Measurements from ENCODE around the gene OTOA. TPM values are rescaled to one million over a fixed set of nuclear protein-coding genes. Genes with fewer than 3 reads are reported as not detected.
"Not testable (repeated sequence)": the region's sequence is repeated elsewhere in the genome, so short reads cannot be mapped to it uniquely, and the experiment has no call there.

OTOA gene
- polyA plus RNA-seq, 3 donors, result 0.06 to 0.15 (median 0.11) TPM

DNA sequence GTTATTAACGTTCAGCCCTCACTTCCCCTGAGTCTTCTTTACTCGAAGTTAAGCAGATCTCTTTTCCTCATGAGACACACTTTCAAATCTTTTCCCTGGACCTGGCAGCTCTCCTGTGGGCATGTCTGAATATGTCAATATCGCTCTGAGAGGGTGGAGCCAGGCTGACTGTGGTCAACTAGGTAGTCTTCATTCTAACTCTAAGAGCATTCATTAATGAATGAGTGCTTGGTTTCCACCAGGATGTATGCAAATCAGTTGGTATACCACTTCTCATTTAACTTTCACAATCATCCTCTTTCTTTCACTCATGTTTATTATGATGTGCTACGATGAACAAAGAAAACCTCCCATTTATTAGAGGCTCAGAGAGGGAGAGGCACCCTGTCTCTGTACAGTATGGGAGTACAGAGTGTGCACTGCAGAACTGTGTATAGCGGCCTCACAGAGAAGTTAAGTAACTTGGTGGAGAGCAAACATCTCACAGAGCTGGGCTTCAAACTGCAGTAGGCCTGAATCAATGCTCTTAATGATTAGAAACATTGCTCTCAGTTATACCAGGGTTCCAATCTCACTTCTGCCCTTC is 39.9 kb downstream of the OTOA start:
- no peak for DNase-seq (ENCODE audit: extremely low read depth in 1 of 11, low read depth in 9 of 11, low spot score in 4 of 11)

DNA sequence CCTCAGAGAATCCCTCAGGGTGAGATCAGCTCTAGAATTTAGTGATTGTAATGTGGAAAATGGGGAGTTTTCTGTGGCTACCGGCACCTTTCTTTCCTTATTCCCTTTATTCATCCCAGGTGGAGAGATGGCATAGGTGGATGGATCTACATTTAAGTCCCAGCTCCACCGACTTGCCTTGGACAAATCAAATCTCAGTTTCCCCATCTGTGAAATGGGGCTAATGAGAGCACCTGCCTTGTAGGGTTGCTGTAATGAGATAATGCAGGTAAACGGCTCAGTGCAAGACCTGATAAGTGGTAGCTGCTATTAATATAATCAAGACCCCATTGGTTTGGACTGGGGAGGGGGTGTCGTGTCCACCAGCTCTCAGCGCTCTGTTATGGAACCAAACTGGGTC is 40.5 kb downstream of the OTOA start:
- DNase-seq (ENCODE audit: extremely low read depth in 1 of 11, low read depth in 9 of 11, low spot score in 4 of 11), result no peak

DNA sequence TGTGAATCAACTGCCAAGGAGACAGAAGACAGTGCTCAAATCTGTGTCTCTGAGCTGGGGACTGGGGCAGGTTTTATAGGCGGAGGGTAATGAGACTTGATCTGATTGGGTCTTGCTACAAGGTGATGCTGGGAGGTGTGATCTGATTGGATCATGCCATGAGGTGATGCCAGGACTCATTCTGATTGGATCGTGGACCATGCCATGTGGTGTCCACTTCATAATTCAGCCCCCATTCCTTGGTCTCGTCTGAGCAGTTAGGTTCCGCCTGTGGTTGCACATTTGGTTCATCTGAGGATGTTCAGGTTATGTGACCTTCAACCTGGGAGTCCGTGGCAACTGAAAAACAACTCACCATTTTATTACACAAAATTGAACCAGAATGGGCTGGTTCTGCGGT is 41.0 kb downstream of the OTOA start:
- no peak for DNase-seq (ENCODE audit: extremely low read depth in 1 of 11, low read depth in 9 of 11, low spot score in 4 of 11)

DNA sequence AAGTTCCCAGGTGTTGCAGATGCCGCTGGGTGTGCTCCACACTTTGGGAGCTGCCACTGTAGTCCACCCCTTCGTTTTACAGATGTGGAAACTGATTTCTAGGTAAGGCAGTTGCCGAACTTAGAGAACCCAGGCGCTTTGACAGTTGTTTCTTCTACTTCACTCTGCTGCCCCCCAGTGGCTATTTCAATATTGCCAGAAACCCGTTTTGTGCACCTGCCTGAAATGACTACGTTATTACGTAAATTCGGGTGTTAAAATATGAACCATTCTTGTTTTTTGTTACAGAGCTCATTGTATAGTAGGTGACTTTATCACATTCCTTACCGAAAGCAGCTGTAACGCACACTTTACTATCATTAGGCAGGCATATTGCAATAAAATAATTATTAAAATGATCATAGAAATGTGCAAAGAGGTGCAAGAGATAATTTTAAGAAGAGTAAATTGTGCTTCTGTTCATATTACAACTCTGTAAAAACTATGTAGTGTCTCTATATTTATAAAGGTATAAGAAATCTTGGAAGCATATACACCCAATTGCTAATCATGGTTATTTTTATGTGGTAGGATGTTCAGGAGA is 44.9 kb downstream of the OTOA start:
- peak; percentile 30 to 56 (median 45) for DNase-seq (ENCODE audit: extremely low read depth in 1 of 11, low read depth in 9 of 11, low spot score in 4 of 11)

DNA sequence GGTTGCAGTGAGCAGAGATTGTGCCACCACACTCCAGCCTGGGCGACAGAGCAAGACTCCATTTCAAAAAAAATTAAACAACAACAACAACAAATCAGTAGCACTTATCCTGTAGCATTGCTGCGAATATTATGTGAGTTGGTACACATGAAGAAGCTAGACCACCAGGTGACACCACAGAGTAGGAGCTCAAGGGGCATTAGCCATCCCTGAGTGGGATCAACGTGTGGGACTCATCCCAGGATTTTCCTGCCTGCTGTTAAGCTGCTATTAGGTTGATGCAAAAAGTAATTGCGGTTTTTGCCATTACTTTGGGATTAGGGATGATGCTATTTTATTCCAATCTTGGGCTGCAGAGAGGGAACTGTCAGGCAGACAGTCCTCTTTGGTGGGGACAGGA is 47.2 kb downstream of the OTOA start:
- DNase-seq (ENCODE audit: extremely low read depth in 1 of 11, low read depth in 9 of 11, low spot score in 4 of 11), result no peak

DNA sequence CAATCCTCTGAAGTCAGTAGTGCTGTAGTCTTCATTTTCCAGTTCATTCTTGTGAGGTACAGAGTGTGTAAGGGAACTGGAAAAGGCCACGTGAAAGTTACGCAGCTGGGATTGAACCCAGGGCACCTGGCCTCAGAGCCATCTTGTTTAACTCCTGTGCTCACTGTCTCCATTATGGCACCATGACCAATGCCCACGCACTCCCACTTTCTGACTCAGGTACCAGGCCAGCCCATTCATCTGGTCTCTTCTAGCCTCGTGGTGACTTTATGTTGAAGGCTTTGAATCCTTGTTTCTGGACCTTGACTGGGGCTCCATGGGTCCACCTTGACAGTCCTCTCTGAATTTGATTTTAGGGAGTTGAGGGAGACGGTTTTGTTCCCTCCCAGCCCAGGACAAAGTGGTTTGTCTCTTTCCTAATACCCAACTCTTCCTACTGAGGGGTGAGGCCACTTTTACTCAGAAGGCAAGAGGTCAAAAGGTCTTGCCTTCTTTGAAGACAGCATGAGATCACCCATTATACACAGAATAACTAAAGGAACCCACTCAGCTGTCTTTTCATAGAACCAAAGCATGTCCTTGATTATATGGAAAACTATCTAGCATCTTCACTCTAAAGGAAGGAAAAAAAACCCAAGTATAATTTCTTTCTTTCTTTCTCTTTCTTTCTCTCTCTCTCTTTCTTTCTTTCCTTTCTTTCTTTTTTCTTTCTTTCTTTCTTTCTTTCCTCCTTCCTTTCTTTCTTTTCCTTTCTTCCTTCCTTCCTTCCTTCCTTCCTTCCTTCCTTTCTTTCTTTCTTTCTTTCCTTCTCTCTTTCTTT is 50.0 kb downstream of the OTOA start:
- DNase-seq (ENCODE audit: extremely low read depth in 1 of 11, low read depth in 9 of 11, low spot score in 4 of 11), result no peak

DNA sequence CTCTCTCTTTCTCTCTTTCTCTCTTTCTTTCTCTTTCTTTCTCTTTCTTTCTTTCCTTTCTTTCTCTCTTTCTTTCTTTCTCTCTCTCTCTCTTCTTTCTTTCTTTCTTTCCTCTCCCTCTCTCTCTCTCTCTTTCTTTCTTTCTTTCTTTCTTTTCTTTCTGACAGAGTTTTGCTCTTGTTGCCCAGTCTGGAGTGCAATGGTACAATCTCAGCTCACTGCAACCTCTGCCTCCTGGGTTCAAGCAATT is 50.5 kb downstream of the OTOA start:
- not testable (repeated sequence) for DNase-seq (ENCODE audit: extremely low read depth in 1 of 11, low read depth in 9 of 11, low spot score in 4 of 11)

DNA sequence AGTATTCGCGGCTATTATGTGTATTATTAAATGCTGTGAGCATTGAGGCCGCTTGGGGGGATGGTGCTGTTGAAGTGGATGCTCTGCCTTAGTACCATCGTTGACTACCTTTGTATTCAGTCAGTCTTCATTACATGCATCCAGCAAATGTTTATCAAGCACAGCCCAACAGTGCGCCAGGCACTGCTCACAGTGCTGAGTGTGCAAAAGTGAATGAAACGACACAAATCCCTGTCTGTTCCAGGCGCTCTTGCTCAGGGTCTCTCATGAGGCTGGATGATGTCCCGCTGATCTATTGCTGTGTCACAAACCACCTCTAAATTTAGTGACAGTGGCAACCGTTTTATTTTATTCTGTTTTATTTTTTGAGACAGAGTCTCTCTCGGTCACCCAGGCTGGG is 53.8 kb downstream of the OTOA start:
- DNase-seq (ENCODE audit: extremely low read depth in 1 of 11, low read depth in 9 of 11, low spot score in 4 of 11), result no peak

DNA sequence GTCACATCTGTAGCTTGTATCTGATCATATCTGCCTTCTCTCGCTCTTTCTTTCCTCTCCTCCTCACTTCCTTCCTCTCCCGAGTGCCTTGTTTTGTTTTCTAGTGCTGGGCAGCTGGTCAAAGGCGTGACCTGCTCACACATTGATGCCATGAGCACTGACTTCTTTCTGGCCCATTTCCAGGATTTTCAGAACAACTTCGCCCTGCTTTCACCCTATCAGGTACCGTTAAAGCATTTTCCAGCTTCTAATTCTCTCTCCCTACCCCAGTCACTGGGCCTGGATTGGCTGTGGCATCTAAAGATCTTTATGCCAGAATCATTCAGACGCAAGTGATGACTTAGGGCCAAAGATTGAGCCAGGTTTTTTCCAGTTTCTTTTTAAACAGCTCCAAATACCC is 55.5 kb downstream of the OTOA start:
- DNase-seq (ENCODE audit: extremely low read depth in 1 of 11, low read depth in 9 of 11, low spot score in 4 of 11), result no peak

DNA sequence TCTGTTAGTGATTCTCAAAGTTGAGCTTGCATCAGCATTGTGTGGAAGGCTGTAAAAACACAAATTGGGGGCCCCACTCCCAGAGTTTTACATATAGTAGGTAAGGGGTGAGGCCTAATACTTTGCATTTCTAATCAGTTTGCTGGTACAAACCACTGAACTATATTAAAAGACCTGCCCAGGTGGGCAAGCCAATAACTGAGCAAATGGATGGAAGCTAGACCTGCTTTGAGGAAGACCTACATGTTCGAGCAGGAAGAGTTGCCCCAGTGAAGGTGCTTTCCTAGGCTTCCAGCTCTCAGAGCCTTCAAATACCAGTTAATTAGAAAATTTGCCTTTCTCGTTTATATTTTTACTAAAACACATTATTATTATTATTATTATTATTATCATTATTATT is 56.8 kb downstream of the OTOA start:
- no peak for DNase-seq (ENCODE audit: extremely low read depth in 1 of 11, low read depth in 9 of 11, low spot score in 4 of 11)

DNA sequence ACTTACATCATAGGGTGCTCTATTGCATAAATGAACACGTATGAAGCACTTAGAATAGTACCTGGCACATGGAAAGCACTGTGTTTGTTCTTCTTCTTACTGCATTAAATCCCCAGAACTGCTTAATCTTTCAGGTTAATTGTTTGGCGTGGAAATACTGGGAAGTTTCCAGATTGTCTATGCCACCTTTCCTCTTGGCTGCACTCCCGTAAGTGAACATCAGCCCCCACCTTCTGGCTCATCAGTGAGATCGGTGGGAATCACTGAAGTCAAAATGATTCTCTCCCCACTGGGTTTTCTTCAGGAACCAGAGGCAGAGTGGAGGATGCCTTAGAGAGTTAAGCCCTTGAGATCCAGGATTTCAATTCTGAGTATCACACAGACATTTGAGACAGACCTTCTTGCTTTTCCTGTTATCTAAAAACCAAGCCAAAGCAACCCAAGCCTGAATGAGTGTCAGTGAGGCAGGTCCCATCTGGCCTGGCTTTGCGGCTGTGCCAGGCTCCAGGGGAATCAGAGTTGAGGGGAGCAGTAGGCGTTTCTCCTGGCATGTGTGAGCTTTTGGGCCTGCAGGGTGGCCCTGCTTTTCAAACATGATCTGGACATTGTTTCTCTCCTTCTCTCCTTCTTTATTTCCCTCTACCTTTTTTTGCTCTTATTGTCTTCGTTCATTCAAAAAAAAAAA is 59.1 kb downstream of the OTOA start:
- DNase-seq (ENCODE audit: extremely low read depth in 1 of 11, low read depth in 9 of 11, low spot score in 4 of 11), result no peak

DNA sequence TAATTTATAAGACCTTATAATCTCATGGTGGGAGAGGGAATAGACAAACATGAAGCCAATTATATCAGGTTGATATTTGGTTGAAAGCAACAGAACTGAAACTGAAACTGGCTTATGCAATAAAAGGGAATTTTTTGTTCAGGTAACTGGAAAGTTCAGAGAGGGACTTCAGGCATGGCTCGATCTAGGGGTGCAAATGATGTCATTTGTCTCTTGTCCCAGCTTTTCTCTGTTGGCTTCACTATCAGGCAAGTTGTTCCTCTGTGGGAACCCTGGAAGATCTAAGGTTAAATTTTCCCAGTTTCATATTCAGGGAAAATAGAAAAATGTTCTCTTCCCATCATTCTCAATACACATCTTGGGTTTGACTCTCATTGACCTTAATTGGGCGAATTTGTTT is 59.8 kb downstream of the OTOA start:
- DNase-seq (ENCODE audit: extremely low read depth in 1 of 11, low read depth in 9 of 11, low spot score in 4 of 11), result no peak

DNA sequence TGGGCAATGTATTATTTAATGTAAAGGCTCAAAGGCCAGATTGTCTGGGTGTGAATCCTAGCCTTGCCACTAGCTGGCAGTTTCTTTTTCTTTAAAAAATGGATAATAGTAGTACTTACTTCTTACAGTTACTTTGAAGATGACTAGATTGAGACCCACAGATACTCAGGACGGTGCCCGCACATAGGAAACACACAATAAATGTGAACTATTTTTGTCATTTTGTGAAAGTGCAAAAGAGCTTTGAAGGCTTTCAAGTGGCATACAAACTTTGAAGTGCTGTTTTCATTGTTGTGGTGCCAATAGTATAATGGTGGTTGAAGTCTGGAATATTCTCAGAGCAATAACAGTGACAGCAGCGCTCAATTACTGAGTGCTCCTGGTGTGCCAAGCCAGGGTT is 63.6 kb downstream of the OTOA start:
- DNase-seq (ENCODE audit: extremely low read depth in 1 of 11, low read depth in 9 of 11, low spot score in 4 of 11), result no peak

DNA sequence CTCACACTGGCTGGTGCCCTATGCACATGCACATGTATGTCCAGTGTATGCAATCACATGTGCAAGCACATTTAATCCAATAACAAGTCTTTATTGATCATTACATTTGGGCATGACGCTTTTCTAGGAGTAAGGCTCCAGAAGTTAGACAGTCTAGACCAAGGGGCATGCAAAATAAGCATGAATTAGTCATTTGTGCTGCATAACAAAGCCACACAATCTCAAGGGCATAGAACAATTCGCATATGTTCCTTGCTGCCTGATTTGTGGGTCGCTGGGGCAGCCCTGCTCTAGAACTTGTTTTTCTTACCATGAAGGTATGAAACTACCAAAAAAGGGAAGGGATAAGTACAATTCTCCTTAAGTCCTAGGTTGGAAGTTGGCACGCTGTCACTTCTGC is 67.5 kb downstream of the OTOA start:
- not testable (repeated sequence) for DNase-seq (ENCODE audit: extremely low read depth in 1 of 11, low read depth in 9 of 11, low spot score in 4 of 11)

DNA sequence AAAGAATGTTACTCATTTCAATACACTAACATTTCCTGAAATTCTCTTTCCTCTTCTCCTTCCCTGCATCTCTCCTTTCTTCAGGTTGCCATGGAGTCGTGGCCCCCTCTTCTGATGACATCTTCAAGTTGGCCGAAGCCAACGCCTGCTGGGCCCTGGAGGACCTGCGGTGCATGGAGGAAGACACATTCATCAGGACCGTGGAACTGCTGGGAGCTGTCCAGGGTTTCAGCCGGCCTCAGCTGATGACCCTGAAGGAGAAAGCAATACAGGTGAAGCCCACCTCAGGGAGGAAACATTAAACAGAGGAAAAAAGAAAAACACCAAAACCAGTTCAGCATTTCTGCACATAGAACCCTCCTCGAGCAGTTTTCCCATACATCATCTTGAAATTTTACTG is 76.9 kb downstream of the OTOA start:
- not testable (repeated sequence) for DNase-seq (ENCODE audit: extremely low read depth in 1 of 11, low read depth in 9 of 11, low spot score in 4 of 11)

DNA sequence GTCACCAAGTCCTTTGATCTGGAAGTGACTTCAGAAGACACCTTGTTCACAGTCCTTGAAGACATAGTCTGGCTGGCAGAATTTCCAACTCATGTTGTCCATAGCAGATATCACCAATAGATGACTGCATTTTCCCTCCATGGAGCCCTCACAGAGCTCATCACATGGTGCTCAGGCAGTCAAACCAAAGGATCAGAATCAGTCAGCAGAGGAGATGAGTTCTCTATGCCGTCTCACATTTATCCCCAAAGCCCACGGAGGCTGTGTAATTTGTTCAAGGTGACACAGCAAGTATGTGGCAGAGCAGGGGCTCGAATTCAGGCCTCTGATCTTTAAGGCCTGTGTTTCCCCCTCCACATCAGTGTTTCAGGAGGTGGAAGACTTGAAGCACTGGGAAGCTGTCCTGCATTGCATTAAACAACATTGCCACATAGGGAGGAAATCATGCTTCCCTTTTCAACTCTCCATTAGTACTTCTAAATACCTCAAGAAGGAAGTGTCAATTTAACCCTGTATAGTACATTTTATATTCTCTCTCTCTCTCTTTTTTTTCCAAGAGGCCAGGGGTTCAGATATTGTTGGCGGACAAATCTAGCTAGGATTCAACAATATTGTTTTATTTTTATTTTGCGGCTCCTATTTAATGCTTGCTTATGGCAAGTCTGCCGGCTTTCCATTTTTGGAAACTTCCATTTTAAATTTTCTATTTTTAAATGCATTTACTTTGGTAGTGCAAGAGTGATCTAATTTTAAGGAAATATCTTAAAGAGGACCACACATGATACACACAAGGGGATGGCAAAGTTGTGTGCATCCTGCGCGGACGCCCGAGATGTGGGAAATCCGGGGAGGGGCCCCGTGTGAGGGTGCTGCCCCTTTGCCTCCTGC is 92.7 kb downstream of the OTOA start:
- DNase-seq (ENCODE audit: extremely low read depth in 1 of 11, low read depth in 9 of 11, low spot score in 4 of 11), result not testable (repeated sequence)

DNA sequence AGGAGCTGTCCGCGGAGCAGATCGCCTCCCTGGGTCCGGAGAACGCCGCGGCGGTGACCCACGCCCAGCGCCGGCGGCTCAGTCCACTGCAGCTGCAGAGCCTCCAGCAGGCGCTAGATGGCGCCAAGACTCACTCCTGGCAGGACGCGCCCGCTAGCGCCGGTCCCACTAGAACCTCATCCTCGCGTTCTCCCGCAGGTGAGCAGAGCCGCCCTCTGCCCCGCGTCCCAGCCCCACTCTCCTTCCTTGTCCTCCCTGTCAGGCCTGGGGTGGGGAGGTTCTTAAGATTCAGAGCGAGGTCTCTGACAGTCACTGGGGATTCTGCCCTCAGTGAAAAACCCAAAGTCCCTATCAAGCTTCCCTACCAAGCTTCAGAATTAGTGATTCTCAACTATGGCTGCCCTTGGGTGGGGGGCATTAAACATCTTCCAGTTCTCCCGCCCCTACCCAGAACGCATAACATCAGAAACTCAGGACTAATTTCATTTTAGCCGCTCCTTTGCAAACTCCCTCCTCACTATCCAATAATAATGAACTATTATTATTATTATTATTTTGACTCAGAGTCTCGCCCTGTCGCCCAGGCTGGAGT is 93.4 kb downstream of the OTOA start:
- not testable (repeated sequence) for DNase-seq (ENCODE audit: extremely low read depth in 1 of 11, low read depth in 9 of 11, low spot score in 4 of 11)

DNA sequence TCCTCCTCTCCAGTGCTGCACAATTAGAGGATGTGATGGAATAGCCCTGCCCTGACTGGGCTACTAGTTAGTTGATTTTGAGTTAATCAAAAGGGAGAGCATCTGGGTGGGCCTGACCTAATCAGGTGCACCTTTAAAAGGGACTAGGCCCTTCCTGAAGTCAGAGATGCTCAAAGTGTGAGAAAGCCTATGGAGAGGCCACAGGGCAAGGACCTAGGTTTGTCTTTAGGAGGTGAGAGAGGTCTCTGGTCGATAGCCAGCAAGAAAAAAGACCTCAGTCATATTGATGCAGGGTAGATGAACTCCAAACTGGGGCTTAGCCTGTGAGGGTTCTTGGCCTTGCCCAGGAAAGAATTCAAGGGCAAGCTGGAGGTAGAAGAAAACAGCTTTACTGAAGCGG is 104.5 kb downstream of the OTOA start:
- not testable (repeated sequence) for DNase-seq (ENCODE audit: extremely low read depth in 1 of 11, low read depth in 9 of 11, low spot score in 4 of 11)

DNA sequence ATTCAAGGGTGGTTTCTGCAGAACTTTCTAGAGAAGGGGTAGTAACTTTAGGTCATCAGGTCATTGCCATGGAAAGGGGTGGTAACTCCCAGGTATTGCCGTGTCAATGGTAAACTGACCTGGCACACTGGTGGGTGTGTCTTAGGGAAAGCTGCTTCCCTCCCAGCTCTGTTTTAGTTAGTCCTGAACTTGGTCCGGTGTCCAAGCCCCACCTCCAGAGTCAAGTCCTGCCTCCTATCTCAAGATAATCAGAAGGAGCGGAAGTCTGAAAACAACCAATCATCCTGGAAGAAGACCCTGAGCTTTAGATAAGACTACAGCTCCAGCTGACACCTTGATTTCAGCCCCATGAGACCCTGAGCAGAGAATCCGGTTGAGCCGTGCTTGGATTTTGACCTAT is 105.0 kb downstream of the OTOA start:
- not testable (repeated sequence) for DNase-seq (ENCODE audit: extremely low read depth in 1 of 11, low read depth in 9 of 11, low spot score in 4 of 11)
